Stomach (tissue), 9 donors: ENCODE measurements around the gene CYP2A6. TPM values are rescaled to one million over a fixed set of nuclear protein-coding genes. Genes with fewer than 3 reads are reported as not detected.

Source experiments
- DNase-seq, 2 donors: peaks; one replicate each; pipeline versions ENCODE4 v3.0.0 to v3.0.0-alpha.2; 2013 to 2019
- H3K27ac ChIP-seq, 5 donors: fragments of 200-600 bp in 4 of 5; sonication (generic) in 4 of 5; one replicate each; pipeline ENCODE4 v1.5.1; 2013 to 2019; ENCODE audit warnings: mild to moderate bottlenecking in 1 of 5, moderate library complexity in 1 of 5
- H3K27me3 ChIP-seq, 3 donors: fragments of 200-600 bp; sonication (generic); one replicate each; pipeline ENCODE4 v1.5.1; 2017 to 2019; ENCODE audit warnings: mixed run types in 1 of 3
- H3K36me3 ChIP-seq, 4 donors: fragments of 200-600 bp; sonication (generic); 1 replicate in 3 of 4; 2 replicates in 1 of 4; pipeline ENCODE4 v1.5.1; 2016 to 2019
- H3K4me1 ChIP-seq, 4 donors: fragments of 200-600 bp; sonication (generic); one replicate each; pipeline ENCODE4 v1.5.1; 2016 to 2019
- H3K4me3 ChIP-seq, 4 donors: fragments of 200-600 bp; sonication (generic) in 3 of 4; one replicate each; pipeline ENCODE4 v1.5.1; 2016 to 2019; ENCODE audit warnings: mild to moderate bottlenecking in 1 of 4
- H3K9me3 ChIP-seq, 4 donors: fragments of 200-600 bp; sonication (generic); one replicate each; pipeline ENCODE4 v1.5.1; 2016 to 2019
- CTCF ChIP-seq, 7 experiments: fragments of 450-650 bp in 4 of 7; fragments of 200-600 bp in 3 of 7; sonication (generic) in 3 of 7; IDR thresholded peaks; one replicate each; pipeline ENCODE4 v1.5.1; 2016 to 2019; ENCODE audit warnings: antibody characterized with exemption in 7 of 7, control low read depth in 2 of 7, mild to moderate bottlenecking in 1 of 7
- EP300 ChIP-seq: sonication (generic); formaldehyde crosslinking; IDR thresholded peaks from one replicate; pipeline ENCODE4 v1.6.1; 2017; ENCODE audit warnings: antibody characterized with exemption
- POLR2A ChIP-seq, 4 donors: fragments of 450-650 bp; IDR thresholded peaks; one replicate each; pipeline ENCODE4 v1.6.1; 2016; ENCODE audit warnings: antibody characterized with exemption in 4 of 4, control low read depth in 2 of 4, mild to moderate bottlenecking in 1 of 4, moderate library complexity in 1 of 4
- POLR2AphosphoS5 ChIP-seq, 3 donors: sonication (generic); formaldehyde crosslinking; IDR thresholded peaks; one replicate each; pipeline ENCODE4 v1.6.1; 2016; ENCODE audit warnings: antibody characterized with exemption in 3 of 3
- whole genome bisulfite sequencing, 5 donors: extraction: QIAGEN DNeasy Blood & Tissue Kit in 3 of 5; methylation state at CpG; one replicate each; pipeline versions ENCODE4 v1.1.5 to v1.1.7; 2013 to 2018; 5-methylcytosine and 5-hydroxymethylcytosine counted together
- intact Hi-C: fragments of 100-400 bp; cut with DNase I; formaldehyde crosslinking; loops from one replicate; pipeline ENCODE4 v1.15.1; 2023; ENCODE audit warnings: low total_unique reads
- polyA plus RNA-seq, 3 donors: library from polyadenylated mRNA; stranded (reverse); fragments of 200-250 nt; gene quantifications; one replicate each; pipeline ENCODE4 v1.2.3, GENCODE V29; 2013
- total RNA-seq, 5 donors: library from RNA; depleted of rRNA; stranded (reverse); fragments of >200 nt; gene quantifications; one replicate each; pipeline versions ENCODE4 v1.1.0 to v1.2.3, GENCODE V29; 2014 to 2016
- donor health status: healthy with polysubstance abuse.
- donor health status: Bipolar disorder and iron deficiency.
- donor health status: healthy.

CYP2A6 gene
- total and polyA plus RNA-seq, 8 donors, result not detected

GRCh38 chr19:40797963-40798682, 52.1 kb downstream of the CYP2A6 start:
- peak; percentile 67 to 89 for DNase-seq
- peaks cover 38 to 44% (median 41%) of the 10 kb centered on the region in 4 donors for H3K4me1 ChIP-seq
- intact Hi-C loops, result no loop called here
- peaks cover 11 to 27% (median 16%) of the 10 kb centered on the region in 4 donors for H3K36me3 ChIP-seq
- H3K27me3 ChIP-seq, result no peaks in the 10 kb centered on the region
- H3K9me3 ChIP-seq, result no peaks in the 10 kb centered on the region
- H3K4me3 ChIP-seq, result peak overlapping the region; percentile 40 to 98 (median 71)
- TF ChIP-seq POLR2A (IDR thresholded peaks at IDR 0.05) (no peak), POLR2AphosphoS5 (IDR thresholded peaks at IDR 0.05) (peak in 2 of 3 donors; percentile 15), CTCF (IDR thresholded peaks at IDR 0.05) (peak in 5 of 7 experiments; percentile 7 to 48 (median 27))
- H3K27ac ChIP-seq, result peak overlapping the region; percentile 85 to 99 (median 97)
- WGBS, 5 donors, result 9 to 12% (median 10%) methylated on average over 23 to 28 of the region's 28 CpGs

GRCh38 chr19:40797166-40797962, 52.9 kb downstream of the CYP2A6 start:
- Histone ChIP-seq H3K4me3 (peak overlapping the region in 1 of 4 donors; percentile 96), H3K36me3 (peaks cover 11 to 32% (median 22%) of the 10 kb centered on the region in 4 donors), H3K9me3 (no peaks in the 10 kb centered on the region), H3K4me1 (peaks cover 31 to 37% (median 33%) of the 10 kb centered on the region in 4 donors), H3K27me3 (no peaks in the 10 kb centered on the region), H3K27ac (peak overlapping the region; percentile 85 to 99 (median 97))
- DNase-seq, result peak in 1 of 2 donors; percentile 9
- 91 to 95% (median 93%) methylated on average over 14 of the region's 14 CpGs for WGBS, 5 donors
- intact Hi-C loops, result no loop called here
- TF ChIP-seq CTCF (IDR thresholded peaks at IDR 0.05) (no peak), POLR2A (IDR thresholded peaks at IDR 0.05) (no peak), POLR2AphosphoS5 (IDR thresholded peaks at IDR 0.05) (no peak), EP300 (no peak)

Other genes with a start within 250 kb of the CYP2A6 start
- 1,000 to 10,000 TPM in 1 of 5 donors, 100 to 1,000 TPM in 3, 10 to 100 TPM in 1; 79.0 to 1,027 (median 190) TPM for gene LTBP4, start 249.1 kb downstream of the CYP2A6 start, total RNA-seq
- 100 to 1,000 TPM in 1 of 3 donors, 10 to 100 TPM in 2; 66.1 to 102 (median 98.6) TPM for gene LTBP4, start 249.1 kb downstream of the CYP2A6 start, polyA plus RNA-seq
- gene NUMBL, start 159.8 kb downstream of the CYP2A6 start, total RNA-seq, result 100 to 1,000 TPM in 2 of 5 donors, 10 to 100 TPM in 3; 14.7 to 254 (median 31.6) TPM
- gene NUMBL, start 159.8 kb downstream of the CYP2A6 start, polyA plus RNA-seq, result 10 to 100 TPM; 10.1 to 12.9 (median 11.6) TPM
- 10 to 100 TPM; 40.9 to 91.5 (median 52.3) TPM for gene COQ8B, start 133.6 kb downstream of the CYP2A6 start, total RNA-seq
- 10 to 100 TPM; 26.9 to 35.2 (median 29.2) TPM for gene COQ8B, start 133.6 kb downstream of the CYP2A6 start, polyA plus RNA-seq
- 10 to 100 TPM; 17.8 to 84.0 (median 31.4) TPM for gene ITPKC, start 133.3 kb downstream of the CYP2A6 start, total RNA-seq
- gene ITPKC, start 133.3 kb downstream of the CYP2A6 start, polyA plus RNA-seq, result 10 to 100 TPM; 19.7 to 32.2 (median 20.5) TPM
- 10 to 100 TPM in 2 of 5 donors, 1 to 10 TPM in 2, under 1 TPM in 1; 0.73 to 24.6 (median 8.2) TPM for gene ACTMAP, start 100.0 kb downstream of the CYP2A6 start, total RNA-seq
- gene ACTMAP, start 100.0 kb downstream of the CYP2A6 start, polyA plus RNA-seq, result 1 to 10 TPM; 5.5 to 9.7 (median 8.2) TPM
- gene SNRPA, start 99.2 kb downstream of the CYP2A6 start, total RNA-seq, result 100 to 1,000 TPM in 2 of 5 donors, 10 to 100 TPM in 2, 1 to 10 TPM in 1; 4.9 to 258 (median 46.0) TPM
- 10 to 100 TPM; 33.1 to 74.6 (median 71.6) TPM for gene SNRPA, start 99.2 kb downstream of the CYP2A6 start, polyA plus RNA-seq
- gene MIA, start 74.9 kb downstream of the CYP2A6 start, total RNA-seq, result 1 to 10 TPM in 2 of 5 donors, not detected in 3; 2.9 to 8.1 TPM
- 10 to 100 TPM in 1 of 3 donors, 1 to 10 TPM in 1, not detected in 1; 2.8 to 10.1 TPM for gene MIA, start 74.9 kb downstream of the CYP2A6 start, polyA plus RNA-seq
- 10 to 100 TPM in 4 of 5 donors, not detected in 1; 10.3 to 47.8 (median 28.9) TPM for gene RAB4B, start 72.2 kb downstream of the CYP2A6 start, total RNA-seq
- 10 to 100 TPM; 31.6 to 53.7 (median 39.2) TPM for gene RAB4B, start 72.2 kb downstream of the CYP2A6 start, polyA plus RNA-seq
- gene EGLN2, start 51.3 kb downstream of the CYP2A6 start, total RNA-seq, result 100 to 1,000 TPM in 1 of 5 donors, 10 to 100 TPM in 4; 30.0 to 115 (median 71.2) TPM
- 10 to 100 TPM; 69.8 to 73.9 (median 71.7) TPM for gene EGLN2, start 51.3 kb downstream of the CYP2A6 start, polyA plus RNA-seq
- gene CYP2A7, start 31.8 kb upstream of the CYP2A6 start, total RNA-seq, result not detected
- not detected for gene CYP2A7, start 31.8 kb upstream of the CYP2A6 start, polyA plus RNA-seq
- gene CYP2B6, start 140.8 kb upstream of the CYP2A6 start, total RNA-seq, result under 1 TPM in 1 of 5 donors, not detected in 4; 0.87 TPM
- gene CYP2B6, start 140.8 kb upstream of the CYP2A6 start, polyA plus RNA-seq, result not detected
- not detected for gene CYP2A13, start 238.0 kb upstream of the CYP2A6 start, total RNA-seq
- not detected for gene CYP2A13, start 238.0 kb upstream of the CYP2A6 start, polyA plus RNA-seq